Fibroblast of pulmonary artery (primary cell): ENCODE measurements around the gene TMEM61.
A peak's percentile ranks its signal among the peaks of the same experiment; 100 is the strongest.
"Not testable (repeated sequence)": the region's sequence is repeated elsewhere in the genome, so short reads cannot be mapped to it uniquely, and the experiment has no call there.

Source experiments
- DNase-seq: peaks from one replicate; pipeline ENCODE4 v3.0.0-alpha.2; 2010; ENCODE audit warnings: low read depth
- H3K4me3 ChIP-seq: replicated peaks from 2 replicates; pipeline ENCODE4 v1.5.1; 2011; ENCODE audit warnings: low read depth, mild to moderate bottlenecking, control low read depth, low read length, moderate library complexity
- TF ChIP-seq, protein P1 (sequence below): IDR thresholded peaks from 2 replicates; pipeline ENCODE4 v1.5.1; 2011; ENCODE audit warnings: mild to moderate bottlenecking, control low read depth, low read length, inconsistent platforms; ENCODE audit errors: missing control alignments

TMEM61 gene

DNA sequence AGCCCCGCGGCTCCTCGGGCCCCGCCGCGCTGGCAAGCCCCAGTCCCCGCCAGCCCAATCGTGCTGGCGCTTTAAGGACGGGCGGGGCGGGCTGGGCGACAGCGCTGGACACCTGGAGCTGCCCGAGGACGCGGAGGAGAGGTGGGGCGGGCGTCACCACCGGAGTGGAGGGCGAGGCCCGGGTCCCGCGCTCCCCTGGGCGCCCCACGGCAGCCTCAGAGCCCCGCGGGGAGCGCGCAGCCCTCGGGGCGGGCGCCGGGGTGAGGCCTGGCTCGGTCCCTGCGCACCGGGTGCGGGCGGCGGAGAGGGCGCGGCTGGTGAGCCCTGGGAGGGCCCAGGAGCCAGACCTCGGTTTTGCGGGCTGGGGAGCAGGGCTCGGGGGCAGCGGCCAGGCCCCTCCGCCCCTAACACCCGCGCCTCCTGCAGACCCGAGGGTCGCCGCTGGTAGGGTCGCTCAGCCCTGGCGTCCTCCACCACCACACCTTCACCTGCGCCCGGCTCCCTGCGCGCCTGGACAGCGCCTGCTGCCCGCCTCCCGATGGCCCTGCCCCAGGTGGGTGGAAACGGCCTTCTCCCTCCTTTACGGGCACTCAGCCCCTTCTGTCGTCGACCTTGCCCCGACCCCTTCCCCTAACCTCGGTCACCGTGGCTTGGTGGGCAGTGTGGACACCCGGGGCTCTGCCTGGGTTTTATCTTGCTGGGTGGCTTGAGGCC, at the start of gene TMEM61:
Gene TMEM61 (plus strand): TSS at position 101 of the 714 bp plus-strand sequence. CDS start 438 bp downstream, at position 539.
- DNase-seq: no peak
- H3K4me3 ChIP-seq: peak within 1 kb of the TSS; percentile 24
- TF ChIP-seq, protein P1, sequence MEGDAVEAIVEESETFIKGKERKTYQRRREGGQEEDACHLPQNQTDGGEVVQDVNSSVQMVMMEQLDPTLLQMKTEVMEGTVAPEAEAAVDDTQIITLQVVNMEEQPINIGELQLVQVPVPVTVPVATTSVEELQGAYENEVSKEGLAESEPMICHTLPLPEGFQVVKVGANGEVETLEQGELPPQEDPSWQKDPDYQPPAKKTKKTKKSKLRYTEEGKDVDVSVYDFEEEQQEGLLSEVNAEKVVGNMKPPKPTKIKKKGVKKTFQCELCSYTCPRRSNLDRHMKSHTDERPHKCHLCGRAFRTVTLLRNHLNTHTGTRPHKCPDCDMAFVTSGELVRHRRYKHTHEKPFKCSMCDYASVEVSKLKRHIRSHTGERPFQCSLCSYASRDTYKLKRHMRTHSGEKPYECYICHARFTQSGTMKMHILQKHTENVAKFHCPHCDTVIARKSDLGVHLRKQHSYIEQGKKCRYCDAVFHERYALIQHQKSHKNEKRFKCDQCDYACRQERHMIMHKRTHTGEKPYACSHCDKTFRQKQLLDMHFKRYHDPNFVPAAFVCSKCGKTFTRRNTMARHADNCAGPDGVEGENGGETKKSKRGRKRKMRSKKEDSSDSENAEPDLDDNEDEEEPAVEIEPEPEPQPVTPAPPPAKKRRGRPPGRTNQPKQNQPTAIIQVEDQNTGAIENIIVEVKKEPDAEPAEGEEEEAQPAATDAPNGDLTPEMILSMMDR: no peak

- H3K4me3 ChIP-seq: no peak overlapping the region
- TF ChIP-seq, protein P1: no peak
- DNase-seq: no peak
Measured at GRCh38 chr1:54931275-54931840, 49.1 kb upstream of the TMEM61 start.

GRCh38 chr1:54934081-54934480, 46.3 kb upstream of the TMEM61 start:
- not testable (repeated sequence) for DNase-seq, H3K4me3 ChIP-seq

DNA sequence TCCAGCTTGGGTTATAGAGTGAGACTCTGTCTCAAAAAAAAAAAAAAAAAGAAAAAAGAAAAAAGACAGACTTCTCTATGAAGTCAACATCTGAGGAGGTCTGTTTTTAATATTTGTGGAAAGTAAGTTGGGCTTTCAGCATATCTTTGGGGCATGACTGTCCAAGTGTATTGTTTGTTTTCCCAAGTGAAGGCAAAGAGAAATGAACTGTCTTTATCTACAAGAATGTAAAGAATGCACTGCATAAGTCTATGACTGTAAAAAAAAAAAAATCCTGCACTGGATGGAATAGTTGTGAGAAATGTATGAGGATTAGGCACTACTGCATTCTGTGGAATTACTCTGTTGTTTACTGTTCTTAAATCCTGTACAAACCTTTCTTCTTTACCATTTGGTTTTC, 45.6 kb upstream of the TMEM61 start:
- TF ChIP-seq, protein P1: no peak
- no peak overlapping the region for H3K4me3 ChIP-seq
- DNase-seq: peak; percentile 91

DNA sequence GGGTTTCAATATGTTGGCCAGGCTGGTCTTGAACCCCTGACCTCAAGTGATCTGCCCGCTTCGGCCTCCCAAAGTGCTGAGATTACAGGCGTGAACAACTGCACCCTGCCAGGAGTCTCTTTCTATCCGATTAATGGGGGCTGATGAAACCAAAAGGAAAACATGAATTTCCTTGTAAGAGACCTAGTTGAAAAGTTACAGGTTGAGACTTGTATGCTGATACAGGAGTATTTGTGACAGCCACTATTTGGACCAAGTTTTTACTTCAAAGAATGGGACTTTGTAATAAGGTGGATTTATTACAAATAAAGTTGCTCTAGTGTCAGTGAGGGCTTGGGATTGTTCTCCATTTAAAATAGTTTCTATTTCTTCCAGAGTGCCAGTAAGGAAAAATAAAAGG, 43.6 kb upstream of the TMEM61 start:
- DNase-seq: no peak
- no peak overlapping the region for H3K4me3 ChIP-seq

GRCh38 chr1:54937469-54937868, 43.0 kb upstream of the TMEM61 start:
- H3K4me3 ChIP-seq: no peak overlapping the region
- DNase-seq: no peak
- TF ChIP-seq, protein P1: no peak

More for the DNA sequence above, 43.6 kb upstream of the TMEM61 start:
- TF ChIP-seq, protein P1: no peak

DNA sequence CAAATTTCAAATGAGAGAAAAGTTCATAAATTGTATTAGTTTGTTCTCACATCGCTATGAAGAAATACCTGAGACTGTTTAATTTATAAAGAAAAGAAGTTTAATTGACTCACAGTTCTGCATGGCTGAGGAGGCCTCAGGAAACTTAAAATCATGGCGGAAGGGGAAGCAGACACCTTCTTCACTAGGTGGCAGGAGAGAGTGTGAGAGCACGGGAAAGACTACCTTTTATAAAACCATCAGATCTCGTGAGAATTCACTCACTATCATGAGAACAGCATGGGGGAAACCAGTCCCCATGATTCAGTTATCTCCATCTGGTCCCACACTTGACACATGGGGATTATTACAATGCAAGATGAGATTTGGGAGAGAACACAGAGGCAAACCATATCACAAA, 41.5 kb upstream of the TMEM61 start:
- not testable (repeated sequence) for H3K4me3 ChIP-seq, DNase-seq

DNA sequence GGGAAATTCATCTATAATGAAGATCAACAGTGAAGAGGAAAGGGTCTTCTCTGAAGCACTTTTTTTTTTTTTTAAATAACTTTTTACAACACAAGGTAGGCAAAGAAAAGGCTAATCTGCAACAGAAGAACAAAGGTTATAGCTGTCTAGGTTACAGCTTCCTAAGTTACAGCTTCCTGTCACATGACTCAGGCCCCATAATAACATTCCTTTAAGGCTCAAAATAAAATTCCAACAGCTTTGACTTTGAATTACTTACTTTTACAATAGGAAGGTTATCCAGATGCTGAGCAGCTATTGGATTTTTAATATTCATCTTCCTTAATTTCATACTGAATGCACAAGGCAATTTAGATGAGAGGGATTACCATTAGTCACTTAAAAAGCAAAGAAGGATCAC, 40.4 kb upstream of the TMEM61 start:
- peak; percentile 28 for DNase-seq

More for the DNA sequence above, 40.4 kb upstream of the TMEM61 start:
- H3K4me3 ChIP-seq: no peak overlapping the region
- TF ChIP-seq, protein P1: no peak
